Measurements from ENCODE around the gene RNASET2.

DNA sequence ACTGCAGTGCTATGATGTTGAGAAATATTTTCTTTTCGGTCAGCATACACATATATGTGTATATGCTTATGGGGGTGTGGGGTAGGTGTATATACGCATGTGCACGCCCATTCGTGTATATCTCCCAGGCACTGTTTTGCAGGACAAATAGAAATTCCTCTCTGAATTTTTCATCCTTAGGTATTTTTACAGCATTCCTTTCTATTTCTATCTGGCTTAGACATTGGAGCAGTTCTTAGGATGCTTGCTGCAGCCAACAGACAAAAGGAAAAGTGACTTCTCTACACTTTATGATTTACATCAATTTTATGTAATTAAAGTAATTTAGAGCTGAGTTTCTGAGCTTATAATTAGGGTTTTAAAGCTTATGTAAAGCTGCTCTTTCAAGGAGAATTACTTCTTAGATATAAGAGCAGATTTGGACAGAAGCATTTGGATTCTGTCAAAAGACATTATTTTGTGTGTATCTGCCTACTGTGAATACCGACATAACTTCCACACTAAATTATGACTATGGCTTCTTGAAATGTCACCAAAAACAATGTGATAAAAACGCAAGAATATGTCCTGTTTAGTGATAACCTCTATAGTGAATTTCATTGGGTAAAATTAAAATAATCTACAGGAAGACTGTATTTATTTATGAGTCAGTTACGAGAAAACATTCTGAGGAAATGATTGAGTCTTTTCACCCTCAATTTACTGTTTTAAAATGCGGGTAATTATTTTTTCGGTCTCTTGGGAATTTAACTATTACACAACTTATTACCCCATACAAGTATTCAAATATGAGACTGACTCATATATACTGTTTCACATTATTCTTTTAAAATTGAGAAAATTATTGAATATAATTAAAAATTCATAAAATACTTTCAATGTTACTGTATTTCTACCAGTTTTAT lies 21.5 kb upstream of the RNASET2 start:
- TF ChIP-seq, protein P1, sequence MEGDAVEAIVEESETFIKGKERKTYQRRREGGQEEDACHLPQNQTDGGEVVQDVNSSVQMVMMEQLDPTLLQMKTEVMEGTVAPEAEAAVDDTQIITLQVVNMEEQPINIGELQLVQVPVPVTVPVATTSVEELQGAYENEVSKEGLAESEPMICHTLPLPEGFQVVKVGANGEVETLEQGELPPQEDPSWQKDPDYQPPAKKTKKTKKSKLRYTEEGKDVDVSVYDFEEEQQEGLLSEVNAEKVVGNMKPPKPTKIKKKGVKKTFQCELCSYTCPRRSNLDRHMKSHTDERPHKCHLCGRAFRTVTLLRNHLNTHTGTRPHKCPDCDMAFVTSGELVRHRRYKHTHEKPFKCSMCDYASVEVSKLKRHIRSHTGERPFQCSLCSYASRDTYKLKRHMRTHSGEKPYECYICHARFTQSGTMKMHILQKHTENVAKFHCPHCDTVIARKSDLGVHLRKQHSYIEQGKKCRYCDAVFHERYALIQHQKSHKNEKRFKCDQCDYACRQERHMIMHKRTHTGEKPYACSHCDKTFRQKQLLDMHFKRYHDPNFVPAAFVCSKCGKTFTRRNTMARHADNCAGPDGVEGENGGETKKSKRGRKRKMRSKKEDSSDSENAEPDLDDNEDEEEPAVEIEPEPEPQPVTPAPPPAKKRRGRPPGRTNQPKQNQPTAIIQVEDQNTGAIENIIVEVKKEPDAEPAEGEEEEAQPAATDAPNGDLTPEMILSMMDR (IDR thresholded peaks at IDR 0.05): no peak
- no peak for TF ChIP-seq POLR2A (IDR thresholded peaks at IDR 0.05)

Data from testis (tissue), 2 donors.